Lung (tissue), 16 donors: ENCODE measurements around the gene C2orf81. TPM values are rescaled to one million over a fixed set of nuclear protein-coding genes. Genes with fewer than 3 reads are reported as not detected.
A peak's percentile ranks its signal among the peaks of the same experiment; 100 is the strongest.
"Not testable (repeated sequence)": the region's sequence is repeated elsewhere in the genome, so short reads cannot be mapped to it uniquely, and the experiment has no call there.

Experiments
- ATAC-seq: fragments of 200-7000 bp; cut with Tn5 transposase; one replicate; pipeline ENCODE4 v1.9.1; 2020; ENCODE audit warnings: moderate number of reproducible peaks; ENCODE audit not compliant: insufficient read depth, low FRiP score
- DNase-seq, 3 donors: peaks; one replicate each; pipeline ENCODE4 v3.0.0-alpha.2; 2013 to 2017
- H3K27ac ChIP-seq, 2 donors: one replicate each; pipeline ENCODE4 v1.5.1; 2013; ENCODE audit warnings: mild to moderate bottlenecking in 2 of 2, moderate library complexity in 2 of 2, control low read depth in 1 of 2, inconsistent platforms in 1 of 2, low read depth in 1 of 2, low read length in 1 of 2
- H3K27me3 ChIP-seq, 3 donors: one replicate each; pipeline ENCODE4 v1.5.1; 2013; ENCODE audit warnings: low read length in 2 of 3; ENCODE audit not compliant: control insufficient read depth in 3 of 3, insufficient read depth in 3 of 3
- H3K36me3 ChIP-seq, 4 donors: one replicate each; pipeline ENCODE4 v1.5.1; 2013; ENCODE audit warnings: low read length in 4 of 4, mild to moderate bottlenecking in 1 of 4, moderate library complexity in 1 of 4; ENCODE audit not compliant: control insufficient read depth in 4 of 4, insufficient read depth in 4 of 4
- H3K4me1 ChIP-seq, 5 donors: one replicate each; pipeline ENCODE4 v1.5.1; 2013; ENCODE audit warnings: low read length in 5 of 5, mild to moderate bottlenecking in 2 of 5, moderate library complexity in 1 of 5; ENCODE audit not compliant: control insufficient read depth in 5 of 5, insufficient read depth in 5 of 5
- H3K4me3 ChIP-seq: one replicate; pipeline ENCODE4 v1.5.1; 2013; ENCODE audit warnings: mild to moderate bottlenecking, control low read depth, moderate library complexity
- H3K9ac ChIP-seq, 2 donors: one replicate each; pipeline ENCODE4 v1.5.1; 2013; ENCODE audit warnings: low read length in 2 of 2, control low read depth in 1 of 2; ENCODE audit not compliant: insufficient read depth in 1 of 2
- H3K9me3 ChIP-seq, 4 donors: one replicate each; pipeline ENCODE4 v1.5.1; 2013; ENCODE audit warnings: low read length in 3 of 4, mild to moderate bottlenecking in 1 of 4, moderate library complexity in 1 of 4; ENCODE audit not compliant: control insufficient read depth in 4 of 4, insufficient read depth in 3 of 4
- CTCF ChIP-seq: IDR thresholded peaks from 2 replicates; pipeline ENCODE4 v1.5.1; 2012; ENCODE audit warnings: mild to moderate bottlenecking; ENCODE audit errors: control extremely low read depth, extremely low read depth
- WGBS, 2 donors: extraction: QIAGEN DNeasy Blood & Tissue Kit; methylation state at CpG; one replicate each; pipeline ENCODE4 v1.1.7; 2013; 5-methylcytosine and 5-hydroxymethylcytosine counted together
- long read RNA-seq, 5 donors: transcript quantifications; one replicate each; lab custom pipeline, GENCODE V29; 2026
- polyA plus RNA-seq, 2 donors: library from polyadenylated mRNA; stranded (reverse); fragments of 200-250 nt; gene quantifications; one replicate each; pipeline ENCODE4 v1.2.1, GENCODE V29; 2013
- total RNA-seq, 2 donors: library from RNA; depleted of rRNA in 1 of 2; stranded (reverse); fragments of >200 nt in 1 of 2; gene quantifications; one replicate each; pipeline ENCODE4 v1.2.1, GENCODE V29; 2014 to 2021
- donor health status: control.
- donor health status: control.
- donor health status: Bipolar disorder and iron deficiency.
- donor health status: healthy.
- donor health status: DM: yes; HTN: yes; CAD: no.

C2orf81 gene
- total RNA-seq, result 10 to 100 TPM in 1 of 2 donors, 1 to 10 TPM in 1; 3.4 to 16.9 TPM
- polyA plus RNA-seq, result 1 to 10 TPM; 7.3 TPM
- long read RNA-seq, donor 1, transcript C2orf81-206 (1 exons, 2,407 nt), result major isoform, 14 of 14 reads
- long read RNA-seq, donor 1, partial matches to known transcripts, result 0 of 14 reads
- long read RNA-seq, donor 1, other reads (novel, unspliced or antisense), result 0 of 14 reads
- long read RNA-seq, donor 2, transcript C2orf81-206 (1 exons, 2,407 nt), result major isoform, 6 of 6 reads
- long read RNA-seq, donor 2, partial matches to known transcripts, result 0 of 6 reads
- long read RNA-seq, donor 2, other reads (novel, unspliced or antisense), result 0 of 6 reads
- long read RNA-seq, donor 3, transcript C2orf81-206 (1 exons, 2,407 nt), result major isoform, 5 of 6 reads
- long read RNA-seq, donor 3, partial matches to known transcripts, result 0 of 6 reads
- long read RNA-seq, donor 3, other reads (novel, unspliced or antisense), result 0 of 6 reads
- long read RNA-seq, donor 4, transcript C2orf81-206 (1 exons, 2,407 nt), result major isoform, 5 of 5 reads
- long read RNA-seq, donor 4, partial matches to known transcripts, result 0 of 5 reads
- long read RNA-seq, donor 4, other reads (novel, unspliced or antisense), result 0 of 5 reads
- long read RNA-seq, donor 5, transcript C2orf81-206 (1 exons, 2,407 nt), result major isoform, 13 of 13 reads
- long read RNA-seq, donor 5, partial matches to known transcripts, result 0 of 13 reads
- long read RNA-seq, donor 5, other reads (novel, unspliced or antisense), result 0 of 13 reads

- Histone ChIP-seq H3K27ac (peak within 1 kb of the TSS in 1 of 2 donors; percentile 81), H3K4me1 (peaks cover 0 to 4% (median 0%) of the 10 kb centered on the region in 5 donors), H3K9me3 (no peaks in the 10 kb centered on the region), H3K27me3 (no peaks in the 10 kb centered on the region), H3K4me3 (peak within 1 kb of the TSS; percentile 68), H3K36me3 (peaks cover 0 to 12% (median 1%) of the 10 kb centered on the region in 4 donors), H3K9ac (peak within 1 kb of the TSS; percentile 51 to 70)
- peak; percentile 94 for ATAC-seq
- 0% methylated on average over 57 of the region's 57 CpGs for WGBS, 2 donors
- TF ChIP-seq CTCF, result no peak
- DNase-seq, result peak; percentile 89 to 92 (median 92)
These were observed at the start of gene C2orf81, which contains the start of gene WDR54 for GRCh38 chr2:74421221-74421870. Gene C2orf81 (minus strand): TSS chr2:74421619. CDS start chr2:74421560, 59 bp downstream. Gene WDR54 (plus strand): TSS chr2:74421730. CDS start chr2:74422154, 424 bp downstream.

DNA sequence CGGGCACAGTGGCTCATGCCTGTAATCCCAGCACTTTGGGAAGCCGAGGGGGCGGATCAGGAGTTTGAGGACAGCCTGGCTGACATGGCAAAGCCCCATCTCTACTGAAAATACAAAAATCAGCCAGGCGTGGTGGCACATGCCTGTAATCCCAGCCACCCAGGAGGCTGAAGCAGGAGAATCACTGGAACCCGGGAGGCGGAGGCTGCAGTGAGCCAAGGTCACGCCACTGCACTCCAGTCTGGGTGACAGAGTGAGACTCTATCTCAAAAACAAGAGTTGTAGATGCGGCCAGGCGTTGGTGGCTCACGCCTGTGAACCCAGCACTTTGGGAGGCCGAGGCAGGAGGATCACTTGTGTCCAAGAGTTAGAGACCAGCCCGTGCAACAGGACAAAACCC is 49.3 kb upstream of the C2orf81 start:
- DNase-seq, H3K27me3 ChIP-seq, H3K27ac ChIP-seq, ATAC-seq, H3K9me3 ChIP-seq, H3K4me3 ChIP-seq, H3K9ac ChIP-seq: not testable (repeated sequence)
- WGBS, 2 donors, result 97 to 98% methylated on average over 12 of the region's 12 CpGs
- H3K36me3 ChIP-seq, result peaks cover 6 to 12% (median 9%) of the 10 kb centered on the region in 4 donors
- peaks cover 4 to 15% (median 6%) of the 10 kb centered on the region in 5 donors for H3K4me1 ChIP-seq

DNA sequence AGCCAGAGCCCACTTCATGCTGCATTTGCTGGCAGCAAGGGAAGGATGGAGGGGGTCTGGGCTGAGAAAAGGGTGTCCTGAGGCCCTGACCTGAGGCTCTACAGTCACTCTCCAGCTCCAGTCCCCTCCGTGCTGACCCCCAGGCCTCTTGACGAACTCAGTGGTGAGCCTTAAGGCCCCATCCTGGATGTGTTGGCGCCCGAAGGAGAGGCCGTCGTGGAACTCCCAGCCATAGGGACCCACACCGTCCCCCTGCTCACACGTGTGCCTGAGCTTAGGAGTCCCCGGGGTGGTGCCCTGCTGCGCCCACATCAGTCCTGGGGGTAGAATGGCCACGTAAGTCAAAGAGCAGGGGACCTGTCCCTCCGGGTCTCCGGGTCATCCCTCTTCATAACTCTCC is 43.0 kb upstream of the C2orf81 start:
- Histone ChIP-seq H3K4me3 (peak overlapping the region; percentile 98), H3K27ac (peak overlapping the region in 1 of 2 donors; percentile 92), H3K9me3 (no peaks in the 10 kb centered on the region), H3K4me1 (peaks cover 6 to 11% (median 9%) of the 10 kb centered on the region in 5 donors), H3K36me3 (peaks cover 4 to 15% (median 7%) of the 10 kb centered on the region in 4 donors), H3K27me3 (no peaks in the 10 kb centered on the region), H3K9ac (peak overlapping the region in 1 of 2 donors; percentile 42)
- no peak for ATAC-seq
- DNase-seq, result no peak
- 5 to 8% methylated on average over 13 of the region's 13 CpGs for WGBS, 2 donors
- TF ChIP-seq CTCF, result no peak

DNA sequence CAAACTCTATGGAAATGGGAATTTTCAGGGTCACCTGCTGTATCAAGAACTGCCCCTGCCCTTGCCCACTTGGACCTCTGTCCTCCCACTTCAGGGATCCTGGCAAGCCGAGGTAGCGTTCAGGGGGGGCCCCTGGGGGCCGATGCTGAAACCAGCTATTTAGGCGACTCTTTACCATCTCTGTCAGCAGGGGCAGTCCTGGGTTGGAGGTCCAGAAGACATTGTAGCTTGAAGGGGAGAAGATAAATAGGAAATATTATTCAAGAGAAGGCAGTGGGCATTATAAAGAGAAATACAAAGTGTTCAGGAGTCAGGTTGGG is 41.3 kb upstream of the C2orf81 start:
- 88 to 90% methylated on average over 4 of the region's 4 CpGs for WGBS, 2 donors
- DNase-seq, result no peak
- Histone ChIP-seq H3K27ac (no peak overlapping the region), H3K27me3 (no peaks in the 10 kb centered on the region), H3K4me1 (peaks cover 6 to 13% (median 10%) of the 10 kb centered on the region in 5 donors), H3K9ac (no peak overlapping the region), H3K36me3 (peaks cover 4 to 15% (median 7%) of the 10 kb centered on the region in 4 donors), H3K4me3 (no peak overlapping the region), H3K9me3 (no peaks in the 10 kb centered on the region)
- ATAC-seq, result no peak
- TF ChIP-seq CTCF, result no peak
